OCI-LY3 (cell line): ENCODE results near the gene DPP10.

Experiments
- H2AFZ ChIP-seq: fragments of 200-600, 300-600 bp; shearing (Covaris generic); 2 replicates; pipeline ENCODE4 v1.6.0; 2014; ENCODE audit warnings: antibody characterized with exemption, low read depth, low read length
- H3K27ac ChIP-seq: fragments of 200-600, 300-600 bp; sonication (generic); 2 replicates; pipeline ENCODE4 v1.5.1; 2014; ENCODE audit warnings: mild to moderate bottlenecking, low read length, moderate library complexity, mixed read lengths
- H3K27me3 ChIP-seq: fragments of 200-600, 300-600 bp; sonication (generic); 2 replicates; pipeline ENCODE4 v1.6.1; 2014; ENCODE audit warnings: low read depth, low read length, mixed read lengths
- H3K36me3 ChIP-seq: fragments of 200-600, 300-600 bp; sonication (generic); replicated peaks from 2 replicates; pipeline ENCODE3; 2014; ENCODE audit warnings: low read depth, low read length, mixed read lengths
- H3K4me1 ChIP-seq: fragments of 300-600, 200-600 bp; sonication (generic); 2 replicates; pipeline ENCODE4 v1.6.1; 2014; ENCODE audit warnings: low read length, mixed read lengths
- H3K4me2 ChIP-seq: fragments of 200-600, 300-600 bp; sonication (generic); 2 replicates; pipeline ENCODE4 v1.6.1; 2014; ENCODE audit warnings: low read length, mixed read lengths
- H3K4me3 ChIP-seq: fragments of 300-600, 200-600 bp; sonication (generic); 2 replicates; pipeline ENCODE4 v1.5.1; 2014; ENCODE audit warnings: antibody characterized with exemption, mild to moderate bottlenecking, low read length, moderate library complexity
- H3K79me2 ChIP-seq: fragments of 300-600, 200-600 bp; shearing (Covaris generic); 2 replicates; pipeline ENCODE4 v1.6.1; 2014; ENCODE audit warnings: mild to moderate bottlenecking, low read length, mixed read lengths
- H3K9ac ChIP-seq: fragments of 300-600, 200-600 bp; shearing (Covaris generic); 2 replicates; pipeline ENCODE4 v1.6.0; 2014; ENCODE audit warnings: mild to moderate bottlenecking, low read length, moderate library complexity
- H3K9me3 ChIP-seq: fragments of 200-600, 300-600 bp; shearing (Covaris generic); 2 replicates; pipeline ENCODE4 v1.6.1; 2014; ENCODE audit warnings: low read length, mixed read lengths; ENCODE audit not compliant: insufficient read depth
- H4K20me1 ChIP-seq: fragments of 200-600, 300-600 bp; sonication (generic); 2 replicates; pipeline ENCODE4 v1.6.1; 2016; ENCODE audit warnings: low read length, mixed read lengths; ENCODE audit not compliant: insufficient read depth
- CTCF ChIP-seq: fragments of 200-600, 300-600 bp; sonication (generic); IDR thresholded peaks from 2 replicates; pipeline ENCODE4 v1.5.1; 2014; ENCODE audit warnings: antibody characterized with exemption, low read length, low read depth
- EZH2phosphoT487 ChIP-seq: fragments of 200-600 bp; shearing (Covaris generic); IDR thresholded peaks from 2 replicates; pipeline ENCODE4 v1.6.1; 2018; ENCODE audit warnings: antibody characterized with exemption, mixed run types, low read depth

DPP10 gene

GRCh38 chr2:115572746-115573145 lies 1130.3 kb downstream of the DPP10 start:
- H3K36me3 ChIP-seq, result no peaks in the 10 kb centered on the region
- no peaks in the 10 kb centered on the region for H3K27me3 ChIP-seq
- no peaks in the 10 kb centered on the region for H3K9me3 ChIP-seq
- TF ChIP-seq EZH2phosphoT487, result no peak
- TF ChIP-seq CTCF, result no peak
- no peaks in the 10 kb centered on the region for H4K20me1 ChIP-seq
- no peaks in the 10 kb centered on the region for H3K4me1 ChIP-seq
- no peaks in the 10 kb centered on the region for H3K79me2 ChIP-seq
- no peak overlapping the region for H2AFZ ChIP-seq
- H3K27ac ChIP-seq, result no peak overlapping the region
- no peak overlapping the region for H3K9ac ChIP-seq
- H3K4me2 ChIP-seq, result no peak overlapping the region
- H3K4me3 ChIP-seq, result no peak overlapping the region

GRCh38 chr2:115573756-115574155 lies 1131.3 kb downstream of the DPP10 start:
- Histone ChIP-seq H3K4me1 (no peaks in the 10 kb centered on the region), H3K36me3 (no peaks in the 10 kb centered on the region), H3K4me3 (no peak overlapping the region), H3K79me2 (no peaks in the 10 kb centered on the region), H3K27ac (no peak overlapping the region), H2AFZ (no peak overlapping the region), H3K4me2 (no peak overlapping the region), H4K20me1 (no peaks in the 10 kb centered on the region), H3K27me3 (no peaks in the 10 kb centered on the region), H3K9ac (no peak overlapping the region), H3K9me3 (no peaks in the 10 kb centered on the region)
- TF ChIP-seq CTCF (no peak), EZH2phosphoT487 (no peak)

DNA sequence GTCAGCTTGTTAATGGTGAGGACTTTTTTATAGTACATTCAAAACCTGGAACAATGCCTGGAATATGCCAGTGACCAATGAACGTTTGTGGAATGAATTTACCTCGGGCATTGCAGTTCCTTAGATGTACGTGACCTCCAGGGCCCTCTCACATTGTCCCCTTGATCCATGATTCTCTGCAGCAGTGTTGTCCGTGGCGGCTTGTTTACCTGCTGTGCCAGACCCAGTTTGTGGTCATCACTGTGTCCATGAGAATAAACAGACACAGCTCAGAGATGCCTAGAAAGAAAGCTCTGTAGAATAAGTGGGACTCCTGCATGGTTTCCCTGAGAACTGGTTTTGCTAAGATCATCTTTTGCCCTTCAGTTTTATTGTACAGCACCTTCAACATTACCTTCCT lies 1132.2 kb downstream of the DPP10 start:
- H3K79me2 ChIP-seq, result no peaks in the 10 kb centered on the region

DNA sequence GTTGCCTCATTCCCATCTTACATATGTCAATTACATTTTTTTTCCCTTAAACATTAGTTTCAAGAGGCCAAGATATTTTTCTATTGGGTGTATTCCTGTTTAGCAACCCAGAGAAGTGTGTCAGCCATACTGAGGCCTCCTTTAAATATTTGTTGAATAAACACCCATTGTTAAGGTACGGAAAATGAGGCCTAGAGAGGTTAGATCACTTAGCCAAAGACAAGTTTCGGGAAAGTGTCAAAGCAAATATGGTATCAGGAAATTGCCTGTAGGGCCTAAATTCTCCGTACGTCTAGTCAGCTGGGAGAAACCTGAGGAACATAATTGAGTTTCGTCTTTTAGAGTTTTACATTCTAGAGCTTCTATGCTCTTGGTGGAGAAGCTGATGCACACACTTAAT lies 1138.3 kb downstream of the DPP10 start:
- H3K79me2 ChIP-seq, result no peaks in the 10 kb centered on the region
- H3K27ac ChIP-seq, result no peak overlapping the region
- no peaks in the 10 kb centered on the region for H3K27me3 ChIP-seq
- no peak overlapping the region for H3K9ac ChIP-seq
- no peaks in the 10 kb centered on the region for H3K36me3 ChIP-seq
- no peak overlapping the region for H3K4me2 ChIP-seq
- no peak for TF ChIP-seq EZH2phosphoT487
- TF ChIP-seq CTCF, result no peak
- H4K20me1 ChIP-seq, result no peaks in the 10 kb centered on the region
- H3K9me3 ChIP-seq, result no peaks in the 10 kb centered on the region
- H2AFZ ChIP-seq, result no peak overlapping the region
- no peaks in the 10 kb centered on the region for H3K4me1 ChIP-seq
- H3K4me3 ChIP-seq, result no peak overlapping the region

More for the DNA sequence above, 1132.2 kb downstream of the DPP10 start:
- no peaks in the 10 kb centered on the region for H3K36me3 ChIP-seq
- H3K4me2 ChIP-seq, result no peak overlapping the region
- TF ChIP-seq CTCF (no peak), EZH2phosphoT487 (no peak)
- H3K9me3 ChIP-seq, result no peaks in the 10 kb centered on the region
- no peak overlapping the region for H2AFZ ChIP-seq
- no peak overlapping the region for H3K4me3 ChIP-seq
- no peaks in the 10 kb centered on the region for H3K4me1 ChIP-seq
- H3K27me3 ChIP-seq, result no peaks in the 10 kb centered on the region
- no peaks in the 10 kb centered on the region for H4K20me1 ChIP-seq
- H3K9ac ChIP-seq, result no peak overlapping the region
- H3K27ac ChIP-seq, result no peak overlapping the region
